Measurements from ENCODE around the gene SCAF4. TPM values are rescaled to one million over a fixed set of nuclear protein-coding genes. Genes with fewer than 3 reads are reported as not detected.

SCAF4 gene
- total RNA-seq, 4 donors from 2014 or later: 12.1 to 18.8 (median 15.2) TPM

- 96% methylated on average over 4 of the region's 4 CpGs for WGBS
- Histone ChIP-seq H3K9me3 (no peaks in the 10 kb centered on the region), H3K4me3 (no peak overlapping the region), H3K27ac (replicated peaks in 1 of 4) (no peak overlapping the region), H3K36me3 (no peaks in the 10 kb centered on the region), H3K27me3 (no peaks in the 10 kb centered on the region), H3K4me1 (peaks cover 23 to 78% (median 66%) of the 10 kb centered on the region in 4 donors)
- no peak for DNase-seq (ENCODE audit: extremely low spot score)
- intact Hi-C loops (cut with DNase I): no loop called here
- TF ChIP-seq POLR2AphosphoS5 (IDR thresholded peaks at IDR 0.05) (no peak), POLR2A (IDR thresholded peaks at IDR 0.05; ENCODE audit: low read depth) (no peak), CTCF (IDR thresholded peaks at IDR 0.05) (no peak), EP300 (IDR thresholded peaks at IDR 0.05) (no peak)
Observed at GRCh38 chr21:31726407-31726806, 5.5 kb downstream of the SCAF4 start.

GRCh38 chr21:31725202-31725839, 6.6 kb downstream of the SCAF4 start:
- Histone ChIP-seq H3K36me3 (no peaks in the 10 kb centered on the region), H3K4me1 (peaks cover 23 to 82% (median 71%) of the 10 kb centered on the region in 4 donors), H3K27me3 (no peaks in the 10 kb centered on the region), H3K27ac (replicated peaks in 1 of 4) (no peak overlapping the region), H3K9me3 (no peaks in the 10 kb centered on the region), H3K4me3 (no peak overlapping the region)
- WGBS: 90% methylated on average over 6 of the region's 6 CpGs
- intact Hi-C loops (cut with DNase I): no loop called here
- no peak for DNase-seq (ENCODE audit: extremely low spot score)
- TF ChIP-seq EP300 (IDR thresholded peaks at IDR 0.05): no peak
- no peak for TF ChIP-seq CTCF (IDR thresholded peaks at IDR 0.05)
- TF ChIP-seq POLR2AphosphoS5 (IDR thresholded peaks at IDR 0.05): no peak
- TF ChIP-seq POLR2A (IDR thresholded peaks at IDR 0.05; ENCODE audit: low read depth): no peak

- intact Hi-C loops (cut with DNase I): no loop called here
- H3K4me1 ChIP-seq: peaks cover 19 to 80% (median 67%) of the 10 kb centered on the region in 4 donors
Observed at GRCh38 chr21:31724552-31724951, 7.4 kb downstream of the SCAF4 start.

GRCh38 chr21:31721381-31721780, 10.5 kb downstream of the SCAF4 start:
- Histone ChIP-seq H3K4me1 (peaks cover 12 to 54% (median 51%) of the 10 kb centered on the region in 4 donors), H3K9me3 (no peaks in the 10 kb centered on the region), H3K4me3 (no peak overlapping the region), H3K27me3 (no peaks in the 10 kb centered on the region), H3K27ac (replicated peaks in 1 of 4) (no peak overlapping the region), H3K36me3 (no peaks in the 10 kb centered on the region)
- no peak for TF ChIP-seq POLR2AphosphoS5 (IDR thresholded peaks at IDR 0.05)
- no peak for TF ChIP-seq CTCF (IDR thresholded peaks at IDR 0.05)
- no peak for TF ChIP-seq EP300 (IDR thresholded peaks at IDR 0.05)
- no peak for TF ChIP-seq POLR2A (IDR thresholded peaks at IDR 0.05; ENCODE audit: low read depth)
- no peak for DNase-seq (ENCODE audit: extremely low spot score)
- 84% methylated on average over 4 of the region's 4 CpGs for WGBS
- intact Hi-C loops (cut with DNase I): no loop called here

More at GRCh38 chr21:31724552-31724951, 7.4 kb downstream of the SCAF4 start:
- Histone ChIP-seq H3K36me3 (no peaks in the 10 kb centered on the region), H3K9me3 (no peaks in the 10 kb centered on the region), H3K27ac (replicated peaks in 1 of 4) (no peak overlapping the region), H3K4me3 (no peak overlapping the region), H3K27me3 (no peaks in the 10 kb centered on the region)
- TF ChIP-seq CTCF (IDR thresholded peaks at IDR 0.05): no peak
- no peak for TF ChIP-seq POLR2A (IDR thresholded peaks at IDR 0.05; ENCODE audit: low read depth)
- TF ChIP-seq POLR2AphosphoS5 (IDR thresholded peaks at IDR 0.05): no peak
- TF ChIP-seq EP300 (IDR thresholded peaks at IDR 0.05): no peak
- no peak for DNase-seq (ENCODE audit: extremely low spot score)
- 92% methylated on average over 4 of the region's 4 CpGs for WGBS

- intact Hi-C loops (cut with DNase I): no loop called here
- no peak overlapping the region for H3K27ac ChIP-seq (replicated peaks in 1 of 4)
- TF ChIP-seq POLR2AphosphoS5 (IDR thresholded peaks at IDR 0.05) (no peak), POLR2A (IDR thresholded peaks at IDR 0.05; ENCODE audit: low read depth) (no peak), EP300 (IDR thresholded peaks at IDR 0.05) (no peak), CTCF (IDR thresholded peaks at IDR 0.05) (no peak)
- no peak overlapping the region for H3K4me3 ChIP-seq
- H3K9me3 ChIP-seq: no peaks in the 10 kb centered on the region
- 84% methylated on average over 3 of the region's 3 CpGs for WGBS
- no peak for DNase-seq (ENCODE audit: extremely low spot score)
- peaks cover 19 to 59% (median 56%) of the 10 kb centered on the region in 4 donors for H3K4me1 ChIP-seq
- H3K36me3 ChIP-seq: no peaks in the 10 kb centered on the region
- H3K27me3 ChIP-seq: no peaks in the 10 kb centered on the region
Observed at GRCh38 chr21:31720739-31721138, 11.2 kb downstream of the SCAF4 start.

Data from esophagus muscularis mucosa (tissue), 4 donors.